ENCODE results near the gene RAB20.

RAB20 gene

GRCh38 chr13:110475550-110476219, 85.8 kb downstream of the RAB20 start:
- H3K36me3 ChIP-seq (ENCODE audit: insufficient read depth, low read length): no peaks in the 10 kb centered on the region; the same call in 1 of the 2 replicates
- DNase-seq (ENCODE audit: low read depth, low spot score): no peak
- H3K4me3 ChIP-seq: no peak overlapping the region
- H3K27ac ChIP-seq: no peak overlapping the region
- no peaks in the 10 kb centered on the region for H3K9me3 ChIP-seq (ENCODE audit: low read depth, low read length)
- no peak overlapping the region for H3K9ac ChIP-seq (ENCODE audit: insufficient read length)
- TF ChIP-seq EZH2 (IDR thresholded peaks at IDR 0.05): no peak
- TF ChIP-seq FOXP2 (optimal IDR thresholded peaks at IDR 0.05; ENCODE audit: control extremely low read depth, extremely low read length, insufficient read depth): no peak
- no peak for TF ChIP-seq POLR2AphosphoS5 (IDR thresholded peaks at IDR 0.05; ENCODE audit: borderline replicate concordance, low read depth, low read length)

GRCh38 chr13:110475117-110475516, 86.4 kb downstream of the RAB20 start:
- Histone ChIP-seq H3K27ac (no peak overlapping the region), H3K4me3 (no peak overlapping the region), H3K36me3 (ENCODE audit: insufficient read depth, low read length) (no peaks in the 10 kb centered on the region; the same call in 1 of the 2 replicates), H3K9me3 (ENCODE audit: low read depth, low read length) (no peaks in the 10 kb centered on the region), H3K9ac (ENCODE audit: insufficient read length) (no peak overlapping the region)
- no peak for DNase-seq (ENCODE audit: low read depth, low spot score)
- TF ChIP-seq EZH2 (IDR thresholded peaks at IDR 0.05): no peak

- no peak for TF ChIP-seq EZH2 (IDR thresholded peaks at IDR 0.05)
- TF ChIP-seq POLR2AphosphoS5 (IDR thresholded peaks at IDR 0.05; ENCODE audit: borderline replicate concordance, low read depth, low read length): no peak
- TF ChIP-seq FOXP2 (optimal IDR thresholded peaks at IDR 0.05; ENCODE audit: control extremely low read depth, extremely low read length, insufficient read depth): no peak
- no peak for DNase-seq (ENCODE audit: low read depth, low spot score)
- no peaks in the 10 kb centered on the region for H3K9me3 ChIP-seq (ENCODE audit: low read depth, low read length)
- H3K27ac ChIP-seq: no peak overlapping the region
- no peaks in the 10 kb centered on the region; the same call in 1 of the 2 replicates for H3K36me3 ChIP-seq (ENCODE audit: insufficient read depth, low read length)
- H3K9ac ChIP-seq (ENCODE audit: insufficient read length): no peak overlapping the region
- H3K4me3 ChIP-seq: no peak overlapping the region
Measured at GRCh38 chr13:110474713-110475112, 86.8 kb downstream of the RAB20 start.
